Thoracic aorta (tissue), 2 donors: ENCODE results near the gene SYNGR4. TPM values are rescaled to one million over a fixed set of nuclear protein-coding genes. Genes with fewer than 3 reads are reported as not detected.

Source experiments
- ATAC-seq: fragments of 150-250 bp; one replicate; pipeline ENCODE4 v1.8.0; 2017; ENCODE audit warnings: low read depth; ENCODE audit not compliant: insufficient number of reproducible peaks, low FRiP score
- DNase-seq: peaks from one replicate; pipeline ENCODE4 v3.0.0-alpha.2; 2020; ENCODE audit warnings: low spot score
- H3K27ac ChIP-seq, 2 donors: fragments of 200-600 bp; sonication (generic); 1 replicate in 1 of 2; 2 replicates in 1 of 2; pipeline ENCODE4 v1.5.1; 2016; ENCODE audit warnings: mild to moderate bottlenecking in 2 of 2, moderate library complexity in 2 of 2
- H3K27me3 ChIP-seq: fragments of 200-600 bp; sonication (generic); replicated peaks from 2 replicates; pipeline ENCODE4 v1.6.0; 2016; ENCODE audit warnings: mild to moderate bottlenecking; ENCODE audit not compliant: insufficient read depth
- H3K36me3 ChIP-seq: fragments of 200-600 bp; sonication (generic); one replicate; pipeline ENCODE4 v1.5.1; 2016
- H3K4me1 ChIP-seq, 2 donors: fragments of 200-600 bp; sonication (generic); 1 replicate in 1 of 2; 2 replicates in 1 of 2; pipeline versions ENCODE4 v1.5.1 to v1.6.0; 2016; ENCODE audit warnings: low read depth in 2 of 2, mild to moderate bottlenecking in 1 of 2; ENCODE audit not compliant: control insufficient read depth in 1 of 2
- H3K4me3 ChIP-seq: fragments of 200-600 bp; sonication (generic); 2 replicates; pipeline ENCODE4 v1.5.1; 2016; ENCODE audit warnings: mild to moderate bottlenecking
- H3K9me3 ChIP-seq: fragments of 200-600 bp; sonication (generic); 2 replicates; pipeline ENCODE4 v1.5.1; 2016
- CTCF ChIP-seq: fragments of 200-600 bp; sonication (generic); IDR thresholded peaks from one replicate; pipeline ENCODE4 v1.5.1; 2019; ENCODE audit warnings: antibody characterized with exemption
- total RNA-seq, 2 donors: library from RNA; depleted of rRNA; stranded (reverse); fragments of >200 nt; gene quantifications; one replicate each; pipeline versions ENCODE4 v1.1.0 to v1.2.3, GENCODE V29; 2016

Gene SYNGR4
- total RNA-seq, 2 donors from 2014 or later: not detected

- DNase-seq: peak; percentile 91
- no peaks in the 10 kb centered on the region for H3K9me3 ChIP-seq
- H3K27me3 ChIP-seq: no peaks in the 10 kb centered on the region
- H3K36me3 ChIP-seq: no peaks in the 10 kb centered on the region
- peaks cover 21 to 41% of the 10 kb centered on the region in 2 donors for H3K4me1 ChIP-seq
- peak overlapping the region; percentile 73 for H3K4me3 ChIP-seq
- no peak for TF ChIP-seq CTCF
- H3K27ac ChIP-seq: peak overlapping the region; percentile 95 to 97
- ATAC-seq: peak; percentile 37
These were observed 42.9 kb upstream of the SYNGR4 start for GRCh38 chr19:48321372-48321621.

GRCh38 chr19:48321622-48322591 lies 42.3 kb upstream of the SYNGR4 start:
- peak overlapping the region; percentile 73 for H3K4me3 ChIP-seq
- no peaks in the 10 kb centered on the region for H3K36me3 ChIP-seq
- peaks cover 27 to 47% of the 10 kb centered on the region in 2 donors for H3K4me1 ChIP-seq
- DNase-seq (peak; percentile 92), ATAC-seq (peak; percentile 77)
- H3K9me3 ChIP-seq: no peaks in the 10 kb centered on the region
- H3K27ac ChIP-seq: peak overlapping the region; percentile 97
- no peak for TF ChIP-seq CTCF
- no peaks in the 10 kb centered on the region for H3K27me3 ChIP-seq

GRCh38 chr19:48325265-48325910 lies 38.8 kb upstream of the SYNGR4 start, which contains the start of gene EMP3:
TSS of gene EMP3 (plus strand) at chr19:48325552. CDS start at chr19:48326845, 1,293 bp downstream.
- Histone ChIP-seq H3K4me3 (peak within 1 kb of the TSS; percentile 89), H3K9me3 (no peaks in the 10 kb centered on the region), H3K36me3 (peaks cover 4% of the 10 kb centered on the region), H3K27me3 (no peaks in the 10 kb centered on the region), H3K4me1 (peaks cover 24 to 54% of the 10 kb centered on the region in 2 donors), H3K27ac (peak within 1 kb of the TSS; percentile 96 to 97)
- DNase-seq (peak; percentile 53), ATAC-seq (peak; percentile 38)
- no peak for TF ChIP-seq CTCF

- Histone ChIP-seq H3K4me1 (peaks cover 14 to 50% of the 10 kb centered on the region in 2 donors), H3K27ac (no peak overlapping the region), H3K36me3 (peaks cover 4% of the 10 kb centered on the region), H3K9me3 (no peaks in the 10 kb centered on the region), H3K4me3 (peak overlapping the region; percentile 29), H3K27me3 (no peaks in the 10 kb centered on the region)
- no peak for ATAC-seq
- no peak for DNase-seq
- no peak for TF ChIP-seq CTCF
These were observed 34.8 kb upstream of the SYNGR4 start for GRCh38 chr19:48329167-48329891.
